ENCODE data around the gene TRUB2.
"Not testable (repeated sequence)": the region's sequence is repeated elsewhere in the genome, so short reads cannot be mapped to it uniquely, and the experiment has no call there.

Gene TRUB2

GRCh38 chr9:128342971-128343680 is 20.9 kb upstream of the TRUB2 start:
- intact Hi-C loops (cut with DNase I) = no loop called here
- DNase-seq = no peak

DNA sequence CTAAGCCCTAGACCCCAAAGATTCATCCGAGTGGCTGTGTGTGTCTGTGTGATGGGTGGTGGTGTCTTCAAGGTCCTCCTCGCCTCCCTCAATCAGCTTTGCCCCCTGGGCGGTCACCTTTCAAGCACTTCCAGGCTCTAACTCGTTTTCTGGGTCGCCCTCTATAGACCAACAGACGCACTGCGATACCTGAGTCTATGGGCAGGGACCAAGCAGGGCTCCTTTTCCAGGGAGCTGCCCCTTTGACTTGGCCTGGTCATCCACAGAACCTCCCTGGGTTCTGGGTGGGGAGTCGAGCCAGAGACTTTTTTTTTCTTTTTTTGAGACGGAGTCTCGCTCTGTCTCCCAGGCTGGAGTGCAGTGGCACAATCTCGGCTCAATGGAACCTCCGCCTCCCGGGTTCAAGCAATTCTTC is 19.2 kb upstream of the TRUB2 start:
- intact Hi-C loops (cut with DNase I) = no loop called here
- peak in 7 of 10 donors; percentile 46 to 89 (median 58) for DNase-seq

DNA sequence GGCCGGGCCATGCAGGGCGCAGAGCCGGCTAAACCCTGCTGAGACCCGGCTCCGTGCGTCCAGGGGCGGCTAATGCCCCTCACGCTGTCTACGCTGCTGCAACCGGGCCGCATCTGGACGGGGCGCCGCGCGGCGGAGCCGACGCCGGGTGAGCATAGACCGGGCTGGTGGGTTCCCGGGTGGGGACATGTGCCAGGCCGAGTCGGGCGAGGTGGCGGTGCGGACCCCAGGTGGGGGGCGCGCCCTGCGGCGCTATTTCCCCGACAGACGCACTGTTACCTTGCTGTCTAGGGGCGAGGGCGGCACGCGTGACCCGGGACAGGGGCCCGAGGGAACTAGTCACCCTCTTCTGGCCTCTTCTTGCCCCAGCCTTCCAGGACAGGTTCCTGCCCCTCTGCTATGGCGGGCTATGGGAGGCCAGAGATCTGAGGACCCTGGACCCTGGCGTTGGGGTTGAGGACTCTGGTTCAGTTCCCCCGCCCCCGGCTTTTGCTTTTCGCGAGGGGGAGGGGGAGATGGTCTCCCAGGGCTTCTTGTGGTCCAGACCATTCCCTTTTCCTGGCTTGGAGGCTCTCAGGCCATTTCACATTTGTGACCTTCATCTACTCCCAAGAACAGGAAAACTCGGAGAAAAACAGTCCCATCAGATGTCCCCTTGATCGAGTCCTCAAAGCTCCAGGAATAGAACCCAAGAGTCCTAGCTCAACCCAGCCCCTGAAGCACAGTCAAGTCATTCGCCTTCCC is 18.6 kb upstream of the TRUB2 start:
- intact Hi-C loops (cut with DNase I) = loop anchor here (1.0 kb wide), 1 partner anchor 46 kb away; no protein-coding TSS in a partner anchor
- DNase-seq = peak in 2 of 10 donors; percentile 4 to 86

DNA sequence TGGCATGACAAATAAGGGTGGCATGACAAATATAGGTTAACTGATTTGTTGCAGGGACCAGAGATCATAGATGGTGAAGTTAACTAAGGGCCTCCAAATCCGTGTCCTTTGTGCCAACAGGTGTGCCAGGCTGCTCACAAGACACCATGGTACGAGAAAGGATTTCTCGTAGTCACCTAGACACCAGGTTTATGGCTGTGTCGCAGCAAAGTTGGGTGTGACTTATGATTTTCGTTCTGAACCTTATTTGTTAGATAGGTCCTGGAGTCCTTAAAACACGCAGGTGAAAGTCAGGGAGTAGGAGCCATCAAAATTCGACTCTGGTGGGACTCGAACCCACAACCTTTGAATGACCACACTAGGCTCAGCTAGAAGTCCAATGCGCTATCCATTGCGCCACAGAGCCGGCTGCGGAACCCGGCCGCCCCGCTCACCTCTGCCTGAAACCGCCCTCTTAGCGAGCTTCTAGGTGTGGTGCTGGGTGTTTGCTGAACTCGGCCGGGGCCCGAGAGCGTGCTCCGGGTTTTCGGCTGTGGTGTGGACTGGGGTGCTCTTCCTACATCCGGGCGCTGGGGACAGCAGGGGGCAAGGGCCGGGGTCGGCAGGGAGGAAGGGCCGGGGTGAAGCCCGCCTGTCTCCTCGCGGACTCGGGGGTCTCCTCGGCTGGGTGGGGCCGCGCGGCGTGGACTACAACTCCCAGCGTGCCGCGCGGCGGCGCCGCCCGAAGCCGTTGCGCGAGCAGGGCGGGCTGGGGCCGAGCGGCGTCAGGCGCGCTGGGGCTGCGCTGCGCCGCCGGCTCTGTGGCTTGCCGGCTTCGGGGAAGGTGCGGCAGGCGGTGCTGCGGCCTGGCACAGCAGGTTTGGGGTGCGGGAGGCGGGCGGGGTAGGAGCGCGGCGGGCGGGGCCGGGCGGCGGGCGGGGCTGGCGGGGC is 17.8 kb upstream of the TRUB2 start, which contains the start of gene SLC27A4:
Gene SLC27A4 (plus strand): TSS at position 767 of the 930 bp plus-strand sequence. CDS start 2,606 bp downstream, outside the sequence.
- intact Hi-C loops (cut with DNase I) = loop anchor here (1.0 kb wide), 1 partner anchor 45 kb away; no protein-coding TSS in a partner anchor
- peak; percentile 45 to 96 (median 74) for DNase-seq

GRCh38 chr9:128338852-128339614 is 16.8 kb upstream of the TRUB2 start:
- DNase-seq; intact Hi-C loops (cut with DNase I): not testable (repeated sequence)

DNA sequence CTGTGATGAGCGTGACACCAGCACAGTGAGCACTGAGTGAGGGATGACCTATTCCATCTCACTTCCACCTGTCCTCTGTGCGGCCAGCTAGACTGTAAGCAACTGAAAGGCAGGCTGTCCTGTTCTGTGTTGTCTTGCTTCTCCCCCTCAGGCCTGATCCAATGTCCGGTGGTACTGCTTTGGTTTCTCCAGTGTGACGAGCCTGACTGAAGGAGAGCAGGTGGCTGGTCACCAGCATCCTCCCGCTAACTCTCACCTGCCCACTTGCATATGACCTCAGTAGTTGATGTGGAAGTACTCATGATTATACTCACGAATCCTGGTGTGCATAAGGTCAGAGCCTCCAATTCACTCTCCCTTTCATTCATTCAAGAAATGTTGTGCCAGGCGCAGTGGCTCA is 15.7 kb upstream of the TRUB2 start:
- no peak for DNase-seq
- intact Hi-C loops (cut with DNase I) = no loop called here

- DNase-seq = no peak
- intact Hi-C loops (cut with DNase I) = no loop called here
Observed at GRCh38 chr9:128335914-128336313, 13.7 kb upstream of the TRUB2 start.

GRCh38 chr9:128335161-128335560 is 12.9 kb upstream of the TRUB2 start:
- intact Hi-C loops (cut with DNase I) = no loop called here

GRCh38 chr9:128333451-128333869 is 11.2 kb upstream of the TRUB2 start:
- DNase-seq = no peak
- intact Hi-C loops (cut with DNase I) = no loop called here

More at GRCh38 chr9:128335161-128335560, 12.9 kb upstream of the TRUB2 start:
- no peak for DNase-seq

DNA sequence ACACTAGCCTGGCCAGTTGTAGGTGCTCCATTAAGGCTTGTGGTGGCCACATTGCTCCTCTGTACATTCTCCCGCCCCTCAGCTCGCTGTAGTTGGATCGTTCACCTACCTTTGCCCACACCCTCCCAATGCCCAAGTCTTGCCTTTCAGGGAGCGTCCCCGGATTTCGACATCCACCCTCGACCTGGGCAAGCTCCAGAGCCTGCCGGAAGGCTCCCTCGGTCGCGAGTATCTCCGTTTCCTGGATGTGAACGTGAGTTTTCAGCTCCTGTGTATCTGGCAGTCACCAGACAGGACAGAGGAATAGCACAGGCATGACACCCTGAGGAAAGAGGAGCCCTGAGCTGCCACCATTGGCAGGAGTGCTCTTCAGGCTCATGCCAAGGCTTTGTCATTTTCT is 3.4 kb upstream of the TRUB2 start:
- DNase-seq = no peak
- intact Hi-C loops (cut with DNase I) = no loop called here

- intact Hi-C loops (cut with DNase I) = no loop called here
Observed at GRCh38 chr9:128324401-128324800, 2.2 kb upstream of the TRUB2 start.

DNA sequence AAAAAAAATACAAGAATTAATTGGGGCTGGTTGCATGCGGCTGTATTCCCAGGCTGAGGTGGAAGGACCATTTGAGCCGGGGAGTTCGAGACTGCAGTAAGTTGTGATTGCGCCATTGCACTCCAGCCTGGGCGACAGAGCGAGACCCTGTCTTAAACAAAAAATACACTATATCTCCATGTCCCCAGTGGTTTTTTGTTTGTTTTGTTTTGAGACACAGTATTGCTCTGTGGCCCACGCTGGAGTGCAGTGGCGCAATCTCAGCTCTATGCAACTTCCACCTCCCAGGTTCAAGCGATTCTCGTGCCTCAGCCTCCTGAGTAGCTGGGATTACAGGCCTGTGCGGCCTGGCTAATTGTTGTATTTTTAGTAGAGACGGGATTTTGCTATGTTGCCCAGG is 1.5 kb upstream of the TRUB2 start:
- intact Hi-C loops (cut with DNase I) = no loop called here
- DNase-seq = no peak

More at GRCh38 chr9:128324401-128324800, 2.2 kb upstream of the TRUB2 start:
- DNase-seq = no peak

DNA sequence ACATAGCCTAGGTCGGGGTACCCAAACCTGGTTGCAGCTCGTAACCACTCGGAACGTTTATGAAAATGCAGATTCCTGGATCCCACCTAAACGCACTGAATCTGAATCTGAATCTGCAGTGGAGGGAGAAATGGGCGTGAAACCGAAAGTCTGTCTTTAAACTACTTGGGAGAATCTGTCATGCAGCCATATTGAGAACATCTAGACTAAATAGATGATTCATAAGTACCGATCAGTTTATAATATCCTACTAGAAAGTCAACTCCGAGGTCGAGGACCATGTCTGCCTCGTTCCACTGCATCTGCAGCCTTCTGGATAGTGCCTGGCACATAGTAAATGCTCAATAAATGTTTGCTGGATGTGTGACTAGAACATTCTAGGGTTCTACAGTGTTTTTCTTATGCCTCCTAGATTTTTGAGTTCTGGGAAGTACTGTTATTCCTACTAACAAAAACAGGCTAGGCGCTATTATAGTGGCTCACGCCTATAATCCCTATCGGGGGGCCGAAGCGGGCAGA is 1.0 kb upstream of the TRUB2 start:
- intact Hi-C loops (cut with DNase I) = no loop called here
- no peak for DNase-seq

DNA sequence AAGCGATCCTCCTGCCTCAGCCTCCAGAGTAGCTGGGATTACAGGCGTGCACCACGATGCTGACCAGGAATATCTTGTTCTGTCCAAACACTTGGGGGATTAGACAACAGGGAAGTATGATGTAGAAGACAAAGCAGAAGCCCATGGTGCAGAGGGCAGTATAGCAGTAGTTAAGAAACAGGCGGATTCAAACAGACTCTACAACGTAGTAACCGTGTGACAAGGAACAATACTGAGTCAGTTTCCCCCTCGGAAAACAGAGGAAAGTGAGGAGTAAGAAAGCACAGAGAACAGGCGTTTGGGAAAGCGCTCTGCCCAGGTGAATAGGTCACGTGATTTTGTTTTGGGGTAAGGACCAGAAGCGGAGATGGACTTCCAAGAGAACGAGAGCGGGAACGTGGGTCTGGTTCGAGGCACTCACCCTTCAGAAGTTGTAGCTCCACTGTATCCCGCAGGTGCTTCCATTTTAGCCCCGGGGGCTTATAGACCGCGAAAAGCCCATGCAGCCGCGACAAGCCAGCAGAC is 306 bp downstream of the TRUB2 start:
- DNase-seq = no peak
- intact Hi-C loops (cut with DNase I) = no loop called here

DNA sequence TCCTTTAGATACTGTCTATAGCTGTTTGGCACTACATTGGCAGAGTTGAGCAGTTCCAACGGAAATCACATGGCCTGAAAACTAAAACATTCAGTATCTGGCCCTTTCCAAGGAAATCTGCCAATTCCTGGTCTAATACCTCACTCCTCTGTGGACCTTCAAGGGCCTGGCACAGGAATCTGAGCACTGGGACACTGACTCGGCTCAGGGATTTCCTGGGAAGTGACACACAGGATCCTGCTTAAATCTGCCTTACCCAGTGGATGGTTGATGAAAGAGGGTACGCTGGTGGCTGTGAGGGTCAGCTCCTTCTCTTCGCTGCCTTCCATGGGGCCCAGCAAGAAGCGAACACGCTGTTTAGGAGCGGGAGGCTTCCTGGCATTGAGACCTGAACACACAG is 904 bp downstream of the TRUB2 start:
- intact Hi-C loops (cut with DNase I) = no loop called here

DNA sequence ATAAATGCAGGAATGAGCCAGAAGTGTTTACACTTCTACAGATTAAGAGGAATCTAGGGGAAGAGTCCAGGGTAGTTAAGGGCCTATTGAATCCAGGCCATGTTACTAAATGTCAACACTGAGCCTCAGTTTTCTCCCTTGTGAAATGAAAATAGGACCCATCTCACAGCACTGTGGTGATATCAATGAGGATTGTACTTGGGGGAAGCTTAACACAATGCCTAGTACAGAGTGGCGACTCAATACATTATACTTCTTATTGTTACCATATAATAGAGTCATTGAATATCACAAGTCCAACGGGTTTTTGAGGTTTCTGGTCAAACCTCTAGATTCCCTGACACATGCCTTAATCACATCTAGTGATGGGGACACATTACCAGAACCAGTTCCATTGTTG is 4.6 kb downstream of the TRUB2 start:
- DNase-seq = no peak
- intact Hi-C loops (cut with DNase I) = no loop called here

More for the DNA sequence above, 904 bp downstream of the TRUB2 start:
- no peak for DNase-seq

DNA sequence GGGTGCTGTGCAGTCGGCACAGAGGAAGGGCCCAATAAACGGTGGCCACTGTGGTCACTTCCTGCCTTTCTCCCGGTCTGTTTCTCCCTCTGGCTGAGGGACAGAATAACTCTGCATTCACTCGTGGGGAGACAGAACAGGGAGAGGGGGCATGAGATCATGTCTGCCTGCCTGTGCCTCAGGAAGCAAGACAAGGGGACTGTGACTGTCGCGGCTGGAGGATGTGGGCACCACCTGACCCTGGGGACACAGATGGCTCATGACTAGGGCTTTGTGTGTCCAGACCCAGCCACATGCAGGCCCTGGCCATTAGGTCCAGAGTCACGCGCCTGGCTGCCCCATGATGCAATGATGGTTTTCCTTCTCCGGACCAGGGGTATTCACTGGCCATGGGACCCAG is 5.8 kb downstream of the TRUB2 start:
- intact Hi-C loops (cut with DNase I) = no loop called here
- peak; percentile 74 to 99 (median 89) for DNase-seq

- intact Hi-C loops (cut with DNase I) = no loop called here
- no peak for DNase-seq
Observed at GRCh38 chr9:128314697-128315096, 7.5 kb downstream of the TRUB2 start.

DNA sequence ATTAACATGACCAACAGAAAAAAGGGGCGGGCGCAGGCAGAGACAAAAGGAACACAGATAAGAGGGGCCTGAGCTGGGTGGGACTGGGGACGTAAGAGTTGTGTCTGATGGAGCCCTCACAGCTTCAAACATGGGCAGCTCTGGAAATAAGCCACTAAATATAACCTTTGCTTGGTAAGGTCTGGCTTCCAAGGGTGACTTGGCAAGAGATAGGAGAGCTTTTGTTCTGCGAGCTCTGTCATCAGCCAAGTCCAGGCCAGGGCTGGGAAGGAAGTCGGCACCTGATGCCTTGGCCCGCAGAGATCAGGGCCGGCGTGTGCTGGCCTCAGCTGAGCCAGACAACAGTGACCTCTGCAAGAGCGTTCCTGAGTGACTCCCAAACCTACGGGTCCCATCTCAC is 11.8 kb downstream of the TRUB2 start:
- intact Hi-C loops (cut with DNase I) = no loop called here
- DNase-seq = no peak

Measured in posterior cingulate gyrus (tissue), 11 donors.